Peyer's patch (tissue), 4 donors: ENCODE results near the gene WDR19.

ENCODE experiments used
- POLR2A ChIP-seq, 2 donors: fragments of 450-650 bp; IDR thresholded peaks; one replicate each; pipeline ENCODE4 v1.5.1; 2017; ENCODE audit warnings: antibody characterized with exemption in 2 of 2, mild to moderate bottlenecking in 2 of 2, moderate library complexity in 2 of 2
- TF ChIP-seq, protein P1 (sequence below), 6 experiments: fragments of 450-650 bp in 4 of 6; fragments of 200-600 bp in 2 of 6; sonication (generic) in 1 of 6; IDR thresholded peaks; one replicate each; pipeline ENCODE4 v1.5.1; 2017 to 2019; ENCODE audit warnings: antibody characterized with exemption in 6 of 6, mild to moderate bottlenecking in 3 of 6, moderate library complexity in 1 of 6

DNA sequence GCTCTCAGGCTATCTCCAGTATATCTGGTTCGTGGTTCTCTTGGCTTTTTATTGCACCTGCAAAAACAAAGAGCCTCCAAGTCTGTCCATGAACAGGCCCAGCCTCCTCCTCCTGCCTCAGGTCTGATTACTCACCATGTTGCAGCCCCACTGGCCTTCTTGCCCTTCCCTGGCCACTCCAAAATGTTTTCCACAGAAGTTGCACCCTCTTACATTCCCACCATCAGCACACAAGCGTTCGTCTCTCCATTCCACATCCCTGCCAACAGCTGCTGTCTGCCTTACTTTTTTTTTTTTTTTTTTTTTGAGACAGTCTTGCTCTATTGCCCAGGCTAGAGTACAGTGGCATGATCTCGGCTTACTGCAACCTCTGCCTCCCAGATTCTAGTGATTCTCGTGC, 97.1 kb downstream of the WDR19 start:
- TF ChIP-seq, protein P1, sequence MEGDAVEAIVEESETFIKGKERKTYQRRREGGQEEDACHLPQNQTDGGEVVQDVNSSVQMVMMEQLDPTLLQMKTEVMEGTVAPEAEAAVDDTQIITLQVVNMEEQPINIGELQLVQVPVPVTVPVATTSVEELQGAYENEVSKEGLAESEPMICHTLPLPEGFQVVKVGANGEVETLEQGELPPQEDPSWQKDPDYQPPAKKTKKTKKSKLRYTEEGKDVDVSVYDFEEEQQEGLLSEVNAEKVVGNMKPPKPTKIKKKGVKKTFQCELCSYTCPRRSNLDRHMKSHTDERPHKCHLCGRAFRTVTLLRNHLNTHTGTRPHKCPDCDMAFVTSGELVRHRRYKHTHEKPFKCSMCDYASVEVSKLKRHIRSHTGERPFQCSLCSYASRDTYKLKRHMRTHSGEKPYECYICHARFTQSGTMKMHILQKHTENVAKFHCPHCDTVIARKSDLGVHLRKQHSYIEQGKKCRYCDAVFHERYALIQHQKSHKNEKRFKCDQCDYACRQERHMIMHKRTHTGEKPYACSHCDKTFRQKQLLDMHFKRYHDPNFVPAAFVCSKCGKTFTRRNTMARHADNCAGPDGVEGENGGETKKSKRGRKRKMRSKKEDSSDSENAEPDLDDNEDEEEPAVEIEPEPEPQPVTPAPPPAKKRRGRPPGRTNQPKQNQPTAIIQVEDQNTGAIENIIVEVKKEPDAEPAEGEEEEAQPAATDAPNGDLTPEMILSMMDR (IDR thresholded peaks at IDR 0.05) = no peak
- no peak for TF ChIP-seq POLR2A (IDR thresholded peaks at IDR 0.05)
